Keratinocyte (primary cell): ENCODE data around the gene NSUN2. TPM values are rescaled to one million over a fixed set of nuclear protein-coding genes. Genes with fewer than 3 reads are reported as not detected.

Source experiments
- DNase-seq: peaks from one replicate; pipeline ENCODE4 v3.0.0-alpha.2; 2011; ENCODE audit warnings: low read depth, missing footprints, low spot score
- FAIRE-seq: peaks from 2 replicates; lab custom pipeline; 2011; peaks lifted over from hg19 to GRCh38; lab: Jason Lieb, UNC
- H2AFZ ChIP-seq: 2 replicates; pipeline ENCODE4 v1.6.0; 2012; ENCODE audit warnings: low read length, control low read depth, inconsistent platforms; ENCODE audit not compliant: control insufficient read depth
- H3K27ac ChIP-seq: 2 replicates; pipeline ENCODE4 v1.5.1; 2011; ENCODE audit warnings: low read length; ENCODE audit not compliant: control insufficient read depth, insufficient read depth
- H3K27me3 ChIP-seq: 3 replicates; pipeline ENCODE4 v1.6.0; 2011; ENCODE audit warnings: low read length; ENCODE audit not compliant: control insufficient read depth, insufficient read depth; ENCODE audit errors: extremely low read depth
- H3K36me3 ChIP-seq, 2 experiments: 2 replicates in 1 of 2; 3 replicates in 1 of 2; pipeline ENCODE4 v1.5.1; 2011; ENCODE audit warnings: low read length in 2 of 2, mild to moderate bottlenecking in 1 of 2; ENCODE audit not compliant: control insufficient read depth in 2 of 2, insufficient read depth in 2 of 2; ENCODE audit errors: extremely low read depth in 1 of 2
- H3K4me1 ChIP-seq: 3 replicates; pipeline ENCODE4 v1.5.1; 2011; ENCODE audit warnings: low read length; ENCODE audit not compliant: control insufficient read depth, insufficient read depth; ENCODE audit errors: extremely low read depth
- H3K4me2 ChIP-seq: 3 replicates; pipeline ENCODE4 v1.6.0; 2011; ENCODE audit warnings: low read depth, low read length; ENCODE audit not compliant: control insufficient read depth, insufficient read depth; ENCODE audit errors: extremely low read depth
- H3K4me3 ChIP-seq, 3 experiments: fragments of 200-600 bp in 1 of 3; sonication (generic) in 1 of 3; 2 replicates in 2 of 3; 3 replicates in 1 of 3; pipeline ENCODE4 v1.5.1; 2011 to 2016; ENCODE audit warnings: low read length in 3 of 3, mild to moderate bottlenecking in 3 of 3, control low read depth in 2 of 3, inconsistent platforms in 1 of 3, low read depth in 1 of 3, mixed read lengths in 1 of 3, mixed run types in 1 of 3, moderate library complexity in 1 of 3; ENCODE audit not compliant: control insufficient read depth in 2 of 3, insufficient read depth in 2 of 3; ENCODE audit errors: extremely low read depth in 1 of 3
- H3K79me2 ChIP-seq: 2 replicates; pipeline ENCODE4 v1.6.0; 2012; ENCODE audit warnings: low read length; ENCODE audit not compliant: control insufficient read depth, insufficient read depth
- H3K9ac ChIP-seq: 3 replicates; pipeline ENCODE4 v1.6.0; 2011; ENCODE audit warnings: low read length; ENCODE audit not compliant: control insufficient read depth, insufficient read depth; ENCODE audit errors: extremely low read depth
- H3K9me1 ChIP-seq: 3 replicates; pipeline ENCODE4 v1.6.0; 2011; ENCODE audit warnings: low read length; ENCODE audit not compliant: control insufficient read depth, insufficient read depth; ENCODE audit errors: extremely low read depth
- H3K9me3 ChIP-seq: 2 replicates; pipeline ENCODE4 v1.5.1; 2012; ENCODE audit warnings: low read depth, low read length; ENCODE audit not compliant: control insufficient read depth
- H4K20me1 ChIP-seq: 3 replicates; pipeline ENCODE4 v1.6.0; 2011; ENCODE audit warnings: low read length; ENCODE audit not compliant: control insufficient read depth, insufficient read depth; ENCODE audit errors: extremely low read depth
- CTCF ChIP-seq, 3 experiments: IDR thresholded peaks in 1 of 3; conservative IDR thresholded peaks in 1 of 3; optimal IDR thresholded peaks in 1 of 3; 2 replicates in 2 of 3; 3 replicates in 1 of 3; pipeline versions ENCODE3 to v1.5.1; 2011; ENCODE audit warnings: low read length in 3 of 3, mild to moderate bottlenecking in 3 of 3, moderate library complexity in 2 of 3, control low read depth in 1 of 3, inconsistent platforms in 1 of 3; ENCODE audit not compliant: insufficient read depth in 2 of 3; ENCODE audit errors: extremely low read depth in 1 of 3
- EZH2 ChIP-seq: IDR thresholded peaks from one replicate; pipeline ENCODE4 v1.6.1; 2012; ENCODE audit warnings: inconsistent platforms, mild to moderate bottlenecking, low read length, moderate library complexity
- dilution Hi-C: fragments of 300-500 bp; cut with MboI; formaldehyde crosslinking; loops from one replicate; pipeline ENCODE4 v1.7.0; 2020; ENCODE audit warnings: low sequenced_read_pairs; ENCODE audit not compliant: extremely low pct_ligation_motif_present
- polyA plus RNA-seq, 5 experiments: library from polyadenylated mRNA; depleted of rRNA in 3 of 5; stranded (reverse) in 3 of 5; stranded (forward) in 1 of 5; unstranded in 1 of 5; fragments of >200 nt; gene quantifications; 1 replicate in 1 of 5; 2 replicates in 3 of 5; 3 replicates in 1 of 5; pipeline versions ENCODE4 v1.2.1 to v1.2.3, GENCODE V29; 2011 to 2012; ENCODE audit warnings: missing spikeins in 2 of 5, low read depth in 1 of 5, low replicate concordance in 1 of 5

The NSUN2 gene
- polyA plus RNA-seq, 1 donor (not counting 4 experiments of a cell fraction or from before 2014, with no cell fraction given): 91.2 TPM

- H3K27me3 ChIP-seq: no peaks in the 10 kb centered on the region
- H3K9me3 ChIP-seq: no peaks in the 10 kb centered on the region
- H3K36me3 ChIP-seq: peaks cover 10 to 19% of the 10 kb centered on the region in 2 experiments
- H3K9ac ChIP-seq: peak overlapping the region; percentile 96
- H4K20me1 ChIP-seq: peaks cover 12% of the 10 kb centered on the region
- H3K4me3 ChIP-seq: peak overlapping the region; percentile 70 to 82 (median 76)
- H2AFZ ChIP-seq: peak overlapping the region; percentile 53
- DNase-seq (no peak), FAIRE-seq (no peak)
- no peak for TF ChIP-seq CTCF (optimal IDR thresholded peaks at IDR 0.05 in 1 of 3, IDR thresholded peaks at IDR 0.05 in 1 of 3, conservative IDR thresholded peaks at IDR 0.05 in 1 of 3; ENCODE audit: extremely low read depth in 1 of 3, insufficient read depth in 2 of 3, low read length in 3 of 3)
- TF ChIP-seq EZH2: no peak
- dilution Hi-C loops: no loop called here
- H3K27ac ChIP-seq: peak overlapping the region; percentile 60
- H3K4me2 ChIP-seq: peak overlapping the region; percentile 91
- H3K79me2 ChIP-seq: peaks cover 77% of the 10 kb centered on the region
- H3K4me1 ChIP-seq: peaks cover 50% of the 10 kb centered on the region
- H3K9me1 ChIP-seq: peaks cover 7% of the 10 kb centered on the region
Measured at GRCh38 chr5:6633469-6634245, 813 bp upstream of the NSUN2 start.

- H3K9ac ChIP-seq: peak overlapping the region; percentile 96
- peaks cover 10 to 25% of the 10 kb centered on the region in 2 experiments for H3K36me3 ChIP-seq
- peak overlapping the region; percentile 72 for H3K4me2 ChIP-seq
- H3K27ac ChIP-seq: peak overlapping the region; percentile 98
- peaks cover 82% of the 10 kb centered on the region for H3K79me2 ChIP-seq
- peak overlapping the region; percentile 70 to 82 (median 76) for H3K4me3 ChIP-seq
- H3K9me3 ChIP-seq: no peaks in the 10 kb centered on the region
- no peak for DNase-seq
- H3K9me1 ChIP-seq: peaks cover 7% of the 10 kb centered on the region
- H2AFZ ChIP-seq: peak overlapping the region; percentile 91
- FAIRE-seq: no peak
- no peak for TF ChIP-seq EZH2
- TF ChIP-seq CTCF (optimal IDR thresholded peaks at IDR 0.05 in 1 of 3, IDR thresholded peaks at IDR 0.05 in 1 of 3, conservative IDR thresholded peaks at IDR 0.05 in 1 of 3; ENCODE audit: extremely low read depth in 1 of 3, insufficient read depth in 2 of 3, low read length in 3 of 3): peak in 1 of 3 experiments; percentile 13
- peaks cover 12% of the 10 kb centered on the region for H4K20me1 ChIP-seq
- peaks cover 39% of the 10 kb centered on the region for H3K4me1 ChIP-seq
- no peaks in the 10 kb centered on the region for H3K27me3 ChIP-seq
- dilution Hi-C loops: no loop called here
Measured at GRCh38 chr5:6632324-6632887, 438 bp downstream of the NSUN2 start.
